ENCODE measurements around the gene MRPL50.

Gene MRPL50

GRCh38 chr9:101400120-101400519, 1.7 kb upstream of the MRPL50 start:
- H3K9ac ChIP-seq (ENCODE audit: insufficient read length, low read depth) = no peak overlapping the region
- peaks cover 73% of the 10 kb centered on the region for H3K36me3 ChIP-seq (ENCODE audit: insufficient read depth, insufficient read length, low read length)
- no peaks in the 10 kb centered on the region for H3K4me1 ChIP-seq (ENCODE audit: insufficient read depth, insufficient read length)
- no peaks in the 10 kb centered on the region for H3K27me3 ChIP-seq (ENCODE audit: insufficient read depth, insufficient read length)
- TF ChIP-seq YY1 (IDR thresholded peaks at IDR 0.05; ENCODE audit: insufficient read depth, insufficient read length) (no peak), SUZ12 (IDR thresholded peaks at IDR 0.05; ENCODE audit: extremely low read depth, insufficient read depth, insufficient read length) (no peak), ZNF274 (IDR thresholded peaks at IDR 0.05; ENCODE audit: low read depth, low read length) (no peak)
- H3K9me3 ChIP-seq (ENCODE audit: insufficient read depth, low read length) = peaks cover 31% of the 10 kb centered on the region
- no peak for DNase-seq (ENCODE audit: low read depth, low spot score)
- no peak overlapping the region for H3K4me3 ChIP-seq (ENCODE audit: insufficient read length, low read depth)

GRCh38 chr9:101399643-101399970, 1.2 kb upstream of the MRPL50 start:
- peak overlapping the region; percentile 88 for H3K9ac ChIP-seq (ENCODE audit: insufficient read length, low read depth)
- no peak for DNase-seq (ENCODE audit: low read depth, low spot score)
- H3K36me3 ChIP-seq (ENCODE audit: insufficient read depth, insufficient read length, low read length) = peaks cover 70% of the 10 kb centered on the region
- TF ChIP-seq YY1 (IDR thresholded peaks at IDR 0.05; ENCODE audit: insufficient read depth, insufficient read length) (no peak), ZNF274 (IDR thresholded peaks at IDR 0.05; ENCODE audit: low read depth, low read length) (no peak), SUZ12 (IDR thresholded peaks at IDR 0.05; ENCODE audit: extremely low read depth, insufficient read depth, insufficient read length) (no peak)
- no peaks in the 10 kb centered on the region for H3K4me1 ChIP-seq (ENCODE audit: insufficient read depth, insufficient read length)
- H3K4me3 ChIP-seq (ENCODE audit: insufficient read length, low read depth) = peak overlapping the region; percentile 85
- H3K27me3 ChIP-seq (ENCODE audit: insufficient read depth, insufficient read length) = no peaks in the 10 kb centered on the region
- peaks cover 31% of the 10 kb centered on the region for H3K9me3 ChIP-seq (ENCODE audit: insufficient read depth, low read length)

- Histone ChIP-seq H3K4me3 (ENCODE audit: insufficient read length, low read depth) (peak overlapping the region; percentile 85), H3K9me3 (ENCODE audit: insufficient read depth, low read length) (peaks cover 35% of the 10 kb centered on the region), H3K9ac (ENCODE audit: insufficient read length, low read depth) (peak overlapping the region; percentile 88), H3K36me3 (ENCODE audit: insufficient read depth, insufficient read length, low read length) (peaks cover 70% of the 10 kb centered on the region), H3K27me3 (ENCODE audit: insufficient read depth, insufficient read length) (no peaks in the 10 kb centered on the region), H3K4me1 (ENCODE audit: insufficient read depth, insufficient read length) (no peaks in the 10 kb centered on the region)
- no peak for DNase-seq (ENCODE audit: low read depth, low spot score)
- TF ChIP-seq YY1 (IDR thresholded peaks at IDR 0.05; ENCODE audit: insufficient read depth, insufficient read length) = no peak
- no peak for TF ChIP-seq ZNF274 (IDR thresholded peaks at IDR 0.05; ENCODE audit: low read depth, low read length)
- no peak for TF ChIP-seq SUZ12 (IDR thresholded peaks at IDR 0.05; ENCODE audit: extremely low read depth, insufficient read depth, insufficient read length)
Measured at GRCh38 chr9:101398930-101399642, 668 bp upstream of the MRPL50 start.

- Histone ChIP-seq H3K36me3 (ENCODE audit: insufficient read depth, insufficient read length, low read length) (peaks cover 57% of the 10 kb centered on the region), H3K9me3 (ENCODE audit: insufficient read depth, low read length) (peaks cover 36% of the 10 kb centered on the region), H3K4me3 (ENCODE audit: insufficient read length, low read depth) (peak overlapping the region; percentile 85), H3K27me3 (ENCODE audit: insufficient read depth, insufficient read length) (no peaks in the 10 kb centered on the region), H3K9ac (ENCODE audit: insufficient read length, low read depth) (peak overlapping the region; percentile 89), H3K4me1 (ENCODE audit: insufficient read depth, insufficient read length) (no peaks in the 10 kb centered on the region)
- no peak for TF ChIP-seq YY1 (IDR thresholded peaks at IDR 0.05; ENCODE audit: insufficient read depth, insufficient read length)
- no peak for TF ChIP-seq ZNF274 (IDR thresholded peaks at IDR 0.05; ENCODE audit: low read depth, low read length)
- no peak for TF ChIP-seq SUZ12 (IDR thresholded peaks at IDR 0.05; ENCODE audit: extremely low read depth, insufficient read depth, insufficient read length)
- DNase-seq (ENCODE audit: low read depth, low spot score) = no peak
Measured at GRCh38 chr9:101397746-101398067, 711 bp downstream of the MRPL50 start.

- no peak for TF ChIP-seq ZNF274 (IDR thresholded peaks at IDR 0.05; ENCODE audit: low read depth, low read length)
- TF ChIP-seq YY1 (IDR thresholded peaks at IDR 0.05; ENCODE audit: insufficient read depth, insufficient read length) = no peak
- no peak for TF ChIP-seq SUZ12 (IDR thresholded peaks at IDR 0.05; ENCODE audit: extremely low read depth, insufficient read depth, insufficient read length)
- H3K4me1 ChIP-seq (ENCODE audit: insufficient read depth, insufficient read length) = no peaks in the 10 kb centered on the region
Measured at GRCh38 chr9:101394687-101395086, 3.7 kb downstream of the MRPL50 start.

GRCh38 chr9:101393135-101393534, 5.3 kb downstream of the MRPL50 start:
- no peak for TF ChIP-seq SUZ12 (IDR thresholded peaks at IDR 0.05; ENCODE audit: extremely low read depth, insufficient read depth, insufficient read length)
- TF ChIP-seq ZNF274 (IDR thresholded peaks at IDR 0.05; ENCODE audit: low read depth, low read length) = no peak
- TF ChIP-seq YY1 (IDR thresholded peaks at IDR 0.05; ENCODE audit: insufficient read depth, insufficient read length) = no peak
- Histone ChIP-seq H3K4me3 (ENCODE audit: insufficient read length, low read depth) (no peak overlapping the region), H3K27me3 (ENCODE audit: insufficient read depth, insufficient read length) (no peaks in the 10 kb centered on the region), H3K4me1 (ENCODE audit: insufficient read depth, insufficient read length) (no peaks in the 10 kb centered on the region), H3K9ac (ENCODE audit: insufficient read length, low read depth) (no peak overlapping the region), H3K36me3 (ENCODE audit: insufficient read depth, insufficient read length, low read length) (peaks cover 57% of the 10 kb centered on the region), H3K9me3 (ENCODE audit: insufficient read depth, low read length) (peaks cover 36% of the 10 kb centered on the region)
- no peak for DNase-seq (ENCODE audit: low read depth, low spot score)

More at GRCh38 chr9:101394687-101395086, 3.7 kb downstream of the MRPL50 start:
- peaks cover 36% of the 10 kb centered on the region for H3K9me3 ChIP-seq (ENCODE audit: insufficient read depth, low read length)
- peaks cover 44% of the 10 kb centered on the region for H3K36me3 ChIP-seq (ENCODE audit: insufficient read depth, insufficient read length, low read length)
- H3K9ac ChIP-seq (ENCODE audit: insufficient read length, low read depth) = no peak overlapping the region
- H3K4me3 ChIP-seq (ENCODE audit: insufficient read length, low read depth) = no peak overlapping the region
- no peaks in the 10 kb centered on the region for H3K27me3 ChIP-seq (ENCODE audit: insufficient read depth, insufficient read length)
- DNase-seq (ENCODE audit: low read depth, low spot score) = no peak

GRCh38 chr9:101388507-101388993, 9.9 kb downstream of the MRPL50 start:
- H3K36me3 ChIP-seq (ENCODE audit: insufficient read depth, insufficient read length, low read length) = peaks cover 47% of the 10 kb centered on the region
- DNase-seq (ENCODE audit: low read depth, low spot score) = no peak

More at GRCh38 chr9:101388507-101388993, 9.9 kb downstream of the MRPL50 start:
- TF ChIP-seq SUZ12 (IDR thresholded peaks at IDR 0.05; ENCODE audit: extremely low read depth, insufficient read depth, insufficient read length) (no peak), ZNF274 (IDR thresholded peaks at IDR 0.05; ENCODE audit: low read depth, low read length) (no peak), YY1 (IDR thresholded peaks at IDR 0.05; ENCODE audit: insufficient read depth, insufficient read length) (no peak)
- H3K9ac ChIP-seq (ENCODE audit: insufficient read length, low read depth) = no peak overlapping the region
- H3K27me3 ChIP-seq (ENCODE audit: insufficient read depth, insufficient read length) = no peaks in the 10 kb centered on the region
- no peak overlapping the region for H3K4me3 ChIP-seq (ENCODE audit: insufficient read length, low read depth)
- H3K4me1 ChIP-seq (ENCODE audit: insufficient read depth, insufficient read length) = no peaks in the 10 kb centered on the region
- peaks cover 37% of the 10 kb centered on the region for H3K9me3 ChIP-seq (ENCODE audit: insufficient read depth, low read length)
